Caco-2 (cell line): ENCODE results near the gene MAML2. TPM values are rescaled to one million over a fixed set of nuclear protein-coding genes. Genes with fewer than 3 reads are reported as not detected.

Experiments used
- BruUV-seq: library from RNA; stranded (reverse); fragments of 400-500 nt; replicated peaks from 2 replicates; lab custom pipeline; 2021; lab: Mats Ljungman, UMichigan
- CTCF ChIA-PET: fragments of 300-600 bp; sonication (Branson Sonifier 250); formaldehyde crosslinking; loops from one replicate; lab custom pipeline; 2022; ENCODE audit warnings: antibody characterized with exemption; lab: Charles Lee
- POLR2A ChIA-PET: fragments of 300-600 bp; sonication (Branson Sonifier 250); formaldehyde crosslinking; loops from one replicate; lab custom pipeline; 2022; ENCODE audit warnings: antibody characterized with exemption; lab: Charles Lee
- DNase-seq, 2 experiments: peaks; one replicate each; pipeline versions ENCODE4 v3.0.0 to v3.0.0-alpha.2; 2020 to 2022
- H3K27me3 ChIP-seq: replicated peaks from 2 replicates; pipeline ENCODE4 v1.6.0; 2011; ENCODE audit warnings: low read length; ENCODE audit not compliant: control insufficient read depth, insufficient read depth
- H3K36me3 ChIP-seq: 2 replicates; pipeline ENCODE4 v1.5.1; 2011; ENCODE audit warnings: low read length; ENCODE audit not compliant: control insufficient read depth, insufficient read depth
- H3K4me1 ChIP-seq: fragments of 250-450 bp; sonication (Bioruptor Pico); 2 replicates; pipeline ENCODE4 v1.5.1; 2020; ENCODE audit warnings: mild to moderate bottlenecking
- H3K4me3 ChIP-seq: 2 replicates; pipeline ENCODE4 v1.5.1; 2011; ENCODE audit warnings: low read depth, mild to moderate bottlenecking, control low read depth, low read length
- H3K9me3 ChIP-seq: fragments of 250-450 bp; sonication (Bioruptor Pico); 2 replicates; pipeline ENCODE4 v1.5.1; 2020; ENCODE audit warnings: mild to moderate bottlenecking, moderate library complexity
- H3K27ac Mint-ChIP-seq: one replicate; pipeline ENCODE4 v1.8.0; 2022; ENCODE audit warnings: mixed read lengths; ENCODE audit not compliant: unreplicated experiment
- H3K27me3 Mint-ChIP-seq: one replicate; pipeline ENCODE4 v1.8.0; 2022; ENCODE audit warnings: mixed read lengths; ENCODE audit not compliant: insufficient read depth, unreplicated experiment
- H3K36me3 Mint-ChIP-seq: one replicate; pipeline ENCODE4 v1.8.0; 2022; ENCODE audit warnings: mild to moderate bottlenecking, mixed read lengths; ENCODE audit not compliant: insufficient read depth, unreplicated experiment
- H3K4me1 Mint-ChIP-seq: one replicate; pipeline ENCODE4 v1.8.0; 2022; ENCODE audit warnings: low read depth, mixed read lengths; ENCODE audit not compliant: unreplicated experiment
- H3K4me3 Mint-ChIP-seq: one replicate; pipeline ENCODE4 v1.8.0; 2022; ENCODE audit warnings: mild to moderate bottlenecking, moderate library complexity, mixed read lengths; ENCODE audit not compliant: unreplicated experiment
- H3K9me3 Mint-ChIP-seq: one replicate; pipeline ENCODE4 v1.8.0; 2022; ENCODE audit warnings: mixed read lengths; ENCODE audit not compliant: unreplicated experiment
- intact Hi-C: fragments of 100-400 bp; cut with micrococcal nuclease; formaldehyde crosslinking; loops from one replicate; pipeline ENCODE4 v1.10.0; 2022; ENCODE audit not compliant: unreplicated experiment
- total RNA-seq: library from RNA; stranded (reverse); gene quantifications from 2 replicates; pipeline ENCODE4 v1.2.3, GENCODE V29; 2022
- TF ChIP-seq, protein P1 (sequence below), 2 experiments: fragments of 200-600 bp in 1 of 2; IDR thresholded peaks; 1 replicate in 1 of 2; 2 replicates in 1 of 2; pipeline versions ENCODE4 v1.5.1 to v1.8.0; 2011 to 2022; ENCODE audit warnings: antibody characterized with exemption in 1 of 2, control low read depth in 1 of 2, inconsistent platforms in 1 of 2, low read depth in 1 of 2, low read length in 1 of 2, mild to moderate bottlenecking in 1 of 2, moderate library complexity in 1 of 2; ENCODE audit not compliant: insufficient read depth in 1 of 2, severe bottlenecking in 1 of 2, unreplicated experiment in 1 of 2

The MAML2 gene
- total RNA-seq, 1 experiment from 2014 or later = 11.5 TPM

DNA sequence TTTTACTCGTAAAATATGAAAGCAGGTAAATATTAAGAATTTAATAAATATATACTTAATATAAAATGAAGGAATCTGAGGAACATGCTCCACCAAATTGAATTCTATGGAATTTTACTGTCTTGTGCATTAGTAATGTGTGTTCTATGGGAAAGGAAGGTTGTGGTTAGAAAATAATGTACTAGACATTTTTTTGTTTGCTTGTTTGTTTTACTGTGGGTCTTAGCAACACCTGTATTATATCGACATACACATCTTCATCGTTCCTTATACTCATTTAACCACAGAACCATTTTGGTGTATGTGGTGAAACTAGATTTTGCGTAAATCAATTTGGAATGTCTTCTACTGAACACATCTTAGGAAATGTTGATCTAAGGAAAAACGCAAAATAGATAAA, 304.9 kb downstream of the MAML2 start:
- ChIA-PET POLR2A (no interaction called here), CTCF (interaction anchor here (0.8 to 1.0 kb wide), 3 partner anchors 12 to 305 kb away, joined by 3 to 4 read pairs (median 3); partner anchors contain the start of gene MAML2)
- Mint-ChIP-seq H3K27ac (no peak overlapping the region), H3K4me1 (peaks cover 11% of the 10 kb centered on the region), H3K27me3 (no peaks in the 10 kb centered on the region), H3K9me3 (no peaks in the 10 kb centered on the region), H3K4me3 (no peak overlapping the region), H3K36me3 (peaks cover 5% of the 10 kb centered on the region)
- Histone ChIP-seq H3K9me3 (no peaks in the 10 kb centered on the region), H3K4me1 (peaks cover 11% of the 10 kb centered on the region), H3K27me3 (no peaks in the 10 kb centered on the region), H3K36me3 (peaks cover 1% of the 10 kb centered on the region; the same call in 1 of the 2 replicates), H3K4me3 (no peak overlapping the region)
- DNase-seq = no peak
- BruUV-seq = no TSS peak
- intact Hi-C loops = no loop called here
- TF ChIP-seq, protein P1, sequence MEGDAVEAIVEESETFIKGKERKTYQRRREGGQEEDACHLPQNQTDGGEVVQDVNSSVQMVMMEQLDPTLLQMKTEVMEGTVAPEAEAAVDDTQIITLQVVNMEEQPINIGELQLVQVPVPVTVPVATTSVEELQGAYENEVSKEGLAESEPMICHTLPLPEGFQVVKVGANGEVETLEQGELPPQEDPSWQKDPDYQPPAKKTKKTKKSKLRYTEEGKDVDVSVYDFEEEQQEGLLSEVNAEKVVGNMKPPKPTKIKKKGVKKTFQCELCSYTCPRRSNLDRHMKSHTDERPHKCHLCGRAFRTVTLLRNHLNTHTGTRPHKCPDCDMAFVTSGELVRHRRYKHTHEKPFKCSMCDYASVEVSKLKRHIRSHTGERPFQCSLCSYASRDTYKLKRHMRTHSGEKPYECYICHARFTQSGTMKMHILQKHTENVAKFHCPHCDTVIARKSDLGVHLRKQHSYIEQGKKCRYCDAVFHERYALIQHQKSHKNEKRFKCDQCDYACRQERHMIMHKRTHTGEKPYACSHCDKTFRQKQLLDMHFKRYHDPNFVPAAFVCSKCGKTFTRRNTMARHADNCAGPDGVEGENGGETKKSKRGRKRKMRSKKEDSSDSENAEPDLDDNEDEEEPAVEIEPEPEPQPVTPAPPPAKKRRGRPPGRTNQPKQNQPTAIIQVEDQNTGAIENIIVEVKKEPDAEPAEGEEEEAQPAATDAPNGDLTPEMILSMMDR (IDR thresholded peaks at IDR 0.05; ENCODE audit: insufficient read depth in 1 of 2, low read depth in 1 of 2, low read length in 1 of 2, severe bottlenecking in 1 of 2, unreplicated experiment in 1 of 2) = no peak

DNA sequence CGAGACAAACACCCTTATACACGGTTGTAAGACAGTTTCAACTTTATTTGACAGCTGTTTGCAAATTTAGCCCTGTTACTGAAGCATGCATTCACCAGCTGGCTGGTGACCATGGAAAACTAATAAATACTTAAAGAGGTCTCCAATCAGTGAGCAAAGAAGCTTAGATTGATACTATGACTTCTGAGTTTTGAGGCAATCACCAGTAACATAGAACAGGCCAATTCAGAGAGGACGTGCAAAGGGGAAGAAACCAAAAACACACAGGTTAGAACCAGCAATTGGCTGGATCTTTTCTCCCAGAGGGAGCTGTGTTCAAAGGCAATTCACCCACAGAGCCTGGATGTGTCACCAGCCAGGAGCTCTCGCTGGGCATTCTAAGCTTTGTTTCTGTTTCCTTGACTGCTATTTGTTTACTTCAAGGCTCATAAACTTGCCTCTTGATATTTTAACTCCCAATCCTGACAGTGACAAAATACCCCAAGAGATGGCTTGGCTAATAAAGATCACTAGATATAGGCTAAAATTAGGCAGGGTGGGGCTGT, 305.5 kb downstream of the MAML2 start:
- Mint-ChIP-seq H3K27me3 (no peaks in the 10 kb centered on the region), H3K4me1 (peaks cover 14% of the 10 kb centered on the region), H3K9me3 (no peaks in the 10 kb centered on the region), H3K36me3 (peaks cover 3% of the 10 kb centered on the region), H3K4me3 (no peak overlapping the region), H3K27ac (peak overlapping the region; percentile 20)
- no peaks in the 10 kb centered on the region for H3K27me3 ChIP-seq
- peaks cover 1% of the 10 kb centered on the region; the same call in 1 of the 2 replicates for H3K36me3 ChIP-seq
- ChIA-PET POLR2A (no interaction called here), CTCF (interaction anchor here (0.8 to 1.0 kb wide), 5 partner anchors 13 to 306 kb away, joined by 3 to 4 read pairs (median 3); partner anchors contain the start of gene MAML2)
- TF ChIP-seq, protein P1 (IDR thresholded peaks at IDR 0.05; ENCODE audit: insufficient read depth in 1 of 2, low read depth in 1 of 2, low read length in 1 of 2, severe bottlenecking in 1 of 2, unreplicated experiment in 1 of 2) = no peak
- H3K9me3 ChIP-seq = no peaks in the 10 kb centered on the region
- intact Hi-C loops = no loop called here
- no TSS peak for BruUV-seq
- H3K4me1 ChIP-seq = peaks cover 14% of the 10 kb centered on the region
- peak in 1 of 2 experiments; percentile 27 for DNase-seq
- no peak overlapping the region for H3K4me3 ChIP-seq

DNA sequence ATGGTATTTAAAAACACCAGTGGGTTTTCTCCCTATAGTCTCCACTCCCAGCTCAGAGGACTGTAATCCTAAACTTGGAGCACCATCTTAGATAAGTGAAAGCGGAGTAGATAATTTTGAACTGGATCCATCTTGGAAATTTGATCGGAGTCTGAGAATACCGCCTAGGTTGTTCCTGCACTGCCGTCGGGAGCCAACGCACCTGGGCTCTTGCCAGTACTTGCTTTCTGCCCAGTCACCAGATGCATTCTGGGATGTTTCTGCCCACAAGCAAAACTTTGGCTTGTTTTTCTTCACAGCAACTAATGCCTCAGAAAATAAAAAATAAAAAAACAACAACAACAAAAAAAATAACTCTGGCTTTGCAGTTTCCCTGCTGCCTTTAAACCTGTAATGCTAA, 306.1 kb downstream of the MAML2 start:
- Mint-ChIP-seq H3K27ac (peak overlapping the region; percentile 20), H3K4me1 (peaks cover 14% of the 10 kb centered on the region)
- CTCF ChIA-PET = interaction anchor here (0.9 to 1.0 kb wide), 2 partner anchors 188 to 201 kb away, joined by 3 read pairs; no protein-coding TSS in a partner anchor

More for the DNA sequence above, 306.1 kb downstream of the MAML2 start:
- TF ChIP-seq, protein P1 (IDR thresholded peaks at IDR 0.05; ENCODE audit: insufficient read depth in 1 of 2, low read depth in 1 of 2, low read length in 1 of 2, severe bottlenecking in 1 of 2, unreplicated experiment in 1 of 2) = no peak
- no peaks in the 10 kb centered on the region for H3K27me3 Mint-ChIP-seq
- no TSS peak for BruUV-seq
- H3K9me3 Mint-ChIP-seq = no peaks in the 10 kb centered on the region
- Histone ChIP-seq H3K27me3 (no peaks in the 10 kb centered on the region), H3K9me3 (no peaks in the 10 kb centered on the region), H3K4me3 (no peak overlapping the region), H3K36me3 (no peaks in the 10 kb centered on the region), H3K4me1 (peaks cover 14% of the 10 kb centered on the region)
- POLR2A ChIA-PET = no interaction called here
- DNase-seq = no peak
- H3K36me3 Mint-ChIP-seq = no peaks in the 10 kb centered on the region
- intact Hi-C loops = no loop called here
- H3K4me3 Mint-ChIP-seq = no peak overlapping the region
